B cell (primary cell): ENCODE data around the gene COX10. TPM values are rescaled to one million over a fixed set of nuclear protein-coding genes. Genes with fewer than 3 reads are reported as not detected.

Experiments used
- ATAC-seq: fragments of 200-7000 bp; cut with Tn5 transposase; one replicate; pipeline ENCODE4 v1.10.0; 2021; ENCODE audit warnings: low read depth, mild to moderate bottlenecking, moderate number of reproducible peaks, moderate library complexity
- CTCF ChIA-PET: fragments of 350-600 bp; sonication (Branson Sonifier 250); formaldehyde crosslinking; loops from one replicate; lab custom pipeline; 2021; ENCODE audit warnings: antibody characterized with exemption, inconsistent platforms; lab: Charles Lee
- POLR2A ChIA-PET: fragments of 350-600 bp; sonication (Branson Sonifier 250); formaldehyde crosslinking; loops from one replicate; lab custom pipeline; 2021; ENCODE audit warnings: antibody characterized with exemption; lab: Charles Lee
- DNase-seq: peaks from one replicate; pipeline ENCODE4 v3.0.0; 2013
- H2AFZ ChIP-seq: 2 replicates; pipeline ENCODE4 v1.6.1; 2012; ENCODE audit warnings: mild to moderate bottlenecking, low read depth, low read length; ENCODE audit not compliant: insufficient read depth, poor library complexity, severe bottlenecking
- H3K27ac ChIP-seq, 2 donors: 1 replicate in 1 of 2; 2 replicates in 1 of 2; pipeline ENCODE4 v1.5.1; 2012 to 2013; ENCODE audit warnings: low read length in 2 of 2, mild to moderate bottlenecking in 2 of 2, moderate library complexity in 1 of 2
- H3K27me3 ChIP-seq, 4 experiments: fragments of 200-600 bp in 1 of 4; sonication (generic) in 1 of 4; replicated peaks in 1 of 4; 1 replicate in 2 of 4; 2 replicates in 2 of 4; pipeline versions ENCODE4 v1.6.1 to v1.7.0; 2013 to 2016; ENCODE audit warnings: low read length in 3 of 4, mild to moderate bottlenecking in 2 of 4, mixed read lengths in 1 of 4, moderate library complexity in 1 of 4; ENCODE audit not compliant: insufficient read depth in 4 of 4, control insufficient read depth in 3 of 4; ENCODE audit errors: control extremely low read depth in 1 of 4
- H3K36me3 ChIP-seq, 2 experiments: replicated peaks in 1 of 2; 1 replicate in 1 of 2; 2 replicates in 1 of 2; pipeline versions ENCODE4 v1.6.1 to v1.7.1; 2013; ENCODE audit warnings: low read length in 1 of 2; ENCODE audit not compliant: insufficient read depth in 2 of 2, control insufficient read depth in 1 of 2; ENCODE audit errors: control extremely low read depth in 1 of 2, extremely low read depth in 1 of 2
- H3K4me1 ChIP-seq, 2 donors: fragments of 200-600 bp in 1 of 2; sonication (generic) in 1 of 2; 1 replicate in 1 of 2; 2 replicates in 1 of 2; pipeline versions ENCODE4 v1.5.1 to v1.6.1; 2013 to 2017; ENCODE audit warnings: low read length in 2 of 2; ENCODE audit not compliant: control insufficient read depth in 2 of 2, insufficient read depth in 2 of 2
- H3K4me2 ChIP-seq: replicated peaks from 2 replicates; pipeline ENCODE3; 2012; ENCODE audit warnings: mild to moderate bottlenecking, low read depth, low read length; ENCODE audit not compliant: poor library complexity, severe bottlenecking
- H3K4me3 ChIP-seq, 5 experiments: fragments of 200-600 bp in 1 of 5; sonication (generic) in 1 of 5; 1 replicate in 3 of 5; 2 replicates in 2 of 5; pipeline versions ENCODE4 v1.5.1 to v1.7.0; 2011 to 2016; ENCODE audit warnings: low read length in 4 of 5, mild to moderate bottlenecking in 4 of 5, low read depth in 2 of 5, control low read depth in 1 of 5, moderate library complexity in 1 of 5; ENCODE audit not compliant: insufficient read depth in 1 of 5; ENCODE audit errors: control extremely low read depth in 1 of 5, extremely low read depth in 1 of 5
- H3K79me2 ChIP-seq: fragments of 200-600 bp; sonication (generic); one replicate; pipeline ENCODE4 v1.6.0; 2016; ENCODE audit warnings: low read length; ENCODE audit not compliant: control insufficient read depth, insufficient read depth
- H3K9ac ChIP-seq: fragments of 200-600 bp; sonication (generic); 2 replicates; pipeline ENCODE4 v1.6.1; 2017; ENCODE audit warnings: mild to moderate bottlenecking, low read length, moderate library complexity
- H3K9me3 ChIP-seq, 3 donors: one replicate each; pipeline versions ENCODE4 v1.6.1 to v1.7.1; 2013; ENCODE audit warnings: low read length in 2 of 3; ENCODE audit not compliant: control insufficient read depth in 2 of 3, insufficient read depth in 1 of 3; ENCODE audit errors: control extremely low read depth in 1 of 3
- H4K20me1 ChIP-seq: 2 replicates; pipeline ENCODE4 v1.6.0; 2012; ENCODE audit warnings: mild to moderate bottlenecking, low read length; ENCODE audit not compliant: insufficient read depth, control insufficient read depth, poor library complexity, severe bottlenecking
- H3K27ac Mint-ChIP-seq: one replicate; pipeline ENCODE4 v1.8.0; 2021; ENCODE audit warnings: mixed read lengths
- H3K27me3 Mint-ChIP-seq: one replicate; pipeline ENCODE4 v1.8.0; 2021; ENCODE audit warnings: mixed read lengths
- H3K4me1 Mint-ChIP-seq: one replicate; pipeline ENCODE4 v1.8.0; 2021; ENCODE audit warnings: mixed read lengths
- H3K4me3 Mint-ChIP-seq: one replicate; pipeline ENCODE4 v1.8.0; 2021; ENCODE audit warnings: mixed read lengths
- H3K9me3 Mint-ChIP-seq: one replicate; pipeline ENCODE4 v1.8.0; 2022; ENCODE audit warnings: mixed read lengths; ENCODE audit not compliant: insufficient read depth
- EZH2 ChIP-seq: IDR thresholded peaks from 2 replicates; pipeline ENCODE4 v1.6.1; 2012; ENCODE audit warnings: borderline replicate concordance, low read depth, mild to moderate bottlenecking, moderate library complexity, low read length; ENCODE audit not compliant: insufficient read depth, poor library complexity, severe bottlenecking
- WGBS: methylation state at CpG from one replicate; pipeline ENCODE4 v1.1.5; 2013; ENCODE audit warnings: missing lambda C conversion rate; ENCODE audit not compliant: insufficient coverage; 5-methylcytosine and 5-hydroxymethylcytosine counted together
- intact Hi-C: fragments of 100-400 bp; cut with micrococcal nuclease; formaldehyde crosslinking; loops from one replicate; pipeline ENCODE4 v1.10.0; 2022
- polyA plus RNA-seq: library from polyadenylated mRNA; depleted of rRNA; stranded (reverse); fragments of >200 nt; gene quantifications from 2 replicates; pipeline ENCODE4 v1.2.3, GENCODE V29; 2012
- total RNA-seq, 2 donors: library from RNA; stranded (reverse); fragments of 120-200 nt in 1 of 2; gene quantifications; 1 replicate in 1 of 2; 2 replicates in 1 of 2; pipeline versions ENCODE4 v1.2.3 to v1.2.4, GENCODE V29; 2013 to 2022
- TF ChIP-seq, protein P1 (sequence below): fragments of 200-600 bp; IDR thresholded peaks from one replicate; pipeline ENCODE4 v1.8.0; 2022; ENCODE audit warnings: antibody characterized with exemption, mild to moderate bottlenecking

The COX10 gene
- total and polyA plus RNA-seq, 2 donors (not counting 1 experiment from before 2014, with no cell fraction given), result 21.8 to 23.3 TPM

DNA sequence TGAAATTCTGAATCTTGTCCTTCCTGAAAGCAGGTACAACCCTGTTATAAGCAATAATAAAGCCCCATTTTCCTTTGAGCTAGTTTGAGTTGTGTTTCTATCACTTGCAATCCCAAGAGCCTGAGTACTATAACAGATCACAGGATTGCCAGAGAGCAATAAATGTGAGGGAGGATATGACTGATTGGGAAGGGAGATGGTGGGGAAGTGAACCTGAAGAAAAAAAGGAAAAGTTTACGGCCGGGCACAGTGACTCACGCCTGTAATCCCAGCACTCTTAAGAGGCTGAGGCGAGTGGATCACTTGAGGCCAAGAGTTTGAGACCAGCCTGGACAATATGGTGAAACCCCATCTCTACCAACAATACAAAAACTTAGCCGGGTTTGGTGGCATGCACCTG is 80.4 kb downstream of the COX10 start:
- Histone ChIP-seq H2AFZ (no peak overlapping the region), H3K27ac (no peak overlapping the region), H3K4me3 (no peak overlapping the region), H3K4me1 (no peaks in the 10 kb centered on the region), H3K4me2 (no peak overlapping the region), H3K9me3 (peaks cover 0 to 1% (median 0%) of the 10 kb centered on the region in 3 donors), H3K27me3 (no peaks in the 10 kb centered on the region), H3K9ac (no peak overlapping the region), H3K36me3 (no peaks in the 10 kb centered on the region), H3K79me2 (peaks cover 4% of the 10 kb centered on the region), H4K20me1 (peaks cover 5% of the 10 kb centered on the region)
- 100% methylated on average over 3 of the region's 5 CpGs for WGBS
- ChIA-PET CTCF (no interaction called here), POLR2A (no interaction called here)
- DNase-seq (no peak), ATAC-seq (no peak)
- no peak overlapping the region for H3K27ac Mint-ChIP-seq
- no peak overlapping the region for H3K4me3 Mint-ChIP-seq
- H3K4me1 Mint-ChIP-seq, result peaks cover 1% of the 10 kb centered on the region
- TF ChIP-seq, protein P1, sequence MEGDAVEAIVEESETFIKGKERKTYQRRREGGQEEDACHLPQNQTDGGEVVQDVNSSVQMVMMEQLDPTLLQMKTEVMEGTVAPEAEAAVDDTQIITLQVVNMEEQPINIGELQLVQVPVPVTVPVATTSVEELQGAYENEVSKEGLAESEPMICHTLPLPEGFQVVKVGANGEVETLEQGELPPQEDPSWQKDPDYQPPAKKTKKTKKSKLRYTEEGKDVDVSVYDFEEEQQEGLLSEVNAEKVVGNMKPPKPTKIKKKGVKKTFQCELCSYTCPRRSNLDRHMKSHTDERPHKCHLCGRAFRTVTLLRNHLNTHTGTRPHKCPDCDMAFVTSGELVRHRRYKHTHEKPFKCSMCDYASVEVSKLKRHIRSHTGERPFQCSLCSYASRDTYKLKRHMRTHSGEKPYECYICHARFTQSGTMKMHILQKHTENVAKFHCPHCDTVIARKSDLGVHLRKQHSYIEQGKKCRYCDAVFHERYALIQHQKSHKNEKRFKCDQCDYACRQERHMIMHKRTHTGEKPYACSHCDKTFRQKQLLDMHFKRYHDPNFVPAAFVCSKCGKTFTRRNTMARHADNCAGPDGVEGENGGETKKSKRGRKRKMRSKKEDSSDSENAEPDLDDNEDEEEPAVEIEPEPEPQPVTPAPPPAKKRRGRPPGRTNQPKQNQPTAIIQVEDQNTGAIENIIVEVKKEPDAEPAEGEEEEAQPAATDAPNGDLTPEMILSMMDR, result no peak
- TF ChIP-seq EZH2, result no peak
- no peaks in the 10 kb centered on the region for H3K27me3 Mint-ChIP-seq
- intact Hi-C loops, result no loop called here
- H3K9me3 Mint-ChIP-seq, result no peaks in the 10 kb centered on the region

DNA sequence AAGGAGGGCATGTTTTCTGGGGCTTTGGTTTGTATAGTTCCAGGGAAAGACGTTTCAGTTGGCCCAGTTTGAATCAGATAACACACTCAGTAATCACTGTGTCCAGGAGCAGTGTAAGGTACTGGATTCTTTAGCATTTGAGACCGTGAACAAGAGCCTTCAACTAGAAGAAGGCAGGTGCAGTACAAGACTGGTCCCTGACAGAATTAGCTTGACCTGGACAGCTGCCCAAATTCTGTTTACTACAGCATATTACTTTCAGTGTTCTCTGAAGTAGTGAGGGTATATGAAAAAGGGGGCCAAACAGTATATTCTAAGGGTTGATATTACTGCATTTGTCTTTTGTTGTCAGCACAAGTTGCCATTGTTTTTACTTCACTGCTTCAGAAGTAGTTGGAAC is 81.3 kb downstream of the COX10 start:
- ATAC-seq, result no peak
- no peak overlapping the region for H2AFZ ChIP-seq
- H3K27ac ChIP-seq, result no peak overlapping the region
- no peak overlapping the region for H3K4me2 ChIP-seq
- H3K4me1 Mint-ChIP-seq, result peaks cover 1% of the 10 kb centered on the region
- no peak overlapping the region for H3K4me3 ChIP-seq
- H3K9me3 ChIP-seq, result peaks cover 0 to 1% (median 0%) of the 10 kb centered on the region in 3 donors
- H3K4me3 Mint-ChIP-seq, result no peak overlapping the region
- intact Hi-C loops, result no loop called here
- 100% methylated on average over 1 of the region's 2 CpGs for WGBS
- peaks cover 5% of the 10 kb centered on the region for H4K20me1 ChIP-seq
- CTCF ChIA-PET, result no interaction called here
- POLR2A ChIA-PET, result no interaction called here
- no peak for DNase-seq
- no peak overlapping the region for H3K9ac ChIP-seq
- H3K9me3 Mint-ChIP-seq, result no peaks in the 10 kb centered on the region
- H3K27me3 Mint-ChIP-seq, result no peaks in the 10 kb centered on the region
- no peaks in the 10 kb centered on the region for H3K27me3 ChIP-seq
- H3K79me2 ChIP-seq, result no peaks in the 10 kb centered on the region
- no peak overlapping the region for H3K27ac Mint-ChIP-seq
- H3K4me1 ChIP-seq, result no peaks in the 10 kb centered on the region
- TF ChIP-seq, protein P1, result no peak
- no peak for TF ChIP-seq EZH2
- no peaks in the 10 kb centered on the region for H3K36me3 ChIP-seq
